Measurements from ENCODE around the gene MBOAT7.
A peak's percentile ranks its signal among the peaks of the same experiment; 100 is the strongest.
"Not testable (repeated sequence)": the region's sequence is repeated elsewhere in the genome, so short reads cannot be mapped to it uniquely, and the experiment has no call there.

MBOAT7 gene

DNA sequence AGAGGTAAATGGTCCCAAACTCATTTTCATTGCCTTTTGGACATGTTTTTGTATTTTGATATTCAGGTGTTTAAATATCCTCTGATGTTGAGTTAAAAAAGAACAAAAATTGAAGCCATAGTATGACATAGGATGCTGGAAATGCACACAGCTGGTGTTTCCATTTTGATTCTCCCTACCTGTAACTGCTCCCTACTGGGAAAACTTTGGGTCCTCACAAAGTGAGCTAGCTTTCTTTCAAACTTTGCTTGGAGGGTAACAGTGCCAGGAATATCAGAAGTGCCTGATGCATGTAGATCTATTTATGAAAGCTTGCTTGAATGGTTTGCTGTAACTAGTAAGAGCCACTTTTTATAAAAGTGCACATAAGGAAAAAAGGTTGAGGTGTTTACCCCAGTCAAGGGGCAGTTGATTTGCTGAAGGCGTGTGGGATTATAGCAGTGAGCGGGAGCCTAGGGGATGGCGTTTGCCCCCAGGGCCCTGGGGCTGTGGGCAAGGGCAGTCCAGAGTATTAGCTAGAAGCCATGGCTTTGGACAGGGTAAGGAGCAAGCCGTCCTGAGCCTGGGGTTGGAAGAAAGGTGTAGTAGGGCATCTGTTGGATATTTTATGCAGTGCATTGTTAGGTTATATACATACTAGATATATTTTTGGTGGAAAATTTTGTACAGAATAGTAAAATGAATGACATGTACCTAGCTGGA is 15.5 kb upstream of the MBOAT7 start:
- no peak overlapping the region for H3K9ac ChIP-seq (ENCODE audit: low read depth, low read length)

DNA sequence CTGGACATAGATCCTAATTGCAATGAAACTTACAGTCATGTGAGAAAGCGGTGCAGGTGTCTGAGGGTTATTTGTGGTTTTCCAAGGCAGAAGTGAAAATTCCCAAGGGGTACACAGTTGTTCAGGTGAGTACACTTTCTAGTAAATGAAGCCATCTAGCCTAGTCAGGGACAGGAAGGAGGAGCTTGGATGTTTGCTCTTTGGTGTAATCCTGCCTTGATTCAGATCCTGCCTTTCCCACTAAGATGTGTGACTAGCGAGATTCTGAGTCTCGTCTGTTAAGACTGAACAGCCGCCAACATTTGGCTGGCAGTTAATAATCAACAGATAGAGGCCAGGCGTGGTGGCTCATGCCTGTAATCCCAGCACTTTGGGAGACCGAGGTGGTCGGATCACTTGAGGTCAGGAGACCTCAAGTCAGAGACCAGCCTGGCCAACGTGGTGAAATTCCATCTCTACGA is 13.8 kb upstream of the MBOAT7 start:
- Histone ChIP-seq H3K9ac (ENCODE audit: low read depth, low read length) (peak overlapping the region; percentile 27), H3K4me1 (ENCODE audit: insufficient read depth, low read length) (peaks cover 15% of the 10 kb centered on the region), H3K9me3 (ENCODE audit: control insufficient read depth, insufficient read depth, low read length) (no peaks in the 10 kb centered on the region), H3K36me3 (ENCODE audit: insufficient read depth, low read length) (peaks cover 49% of the 10 kb centered on the region)

More for the DNA sequence above, 15.5 kb upstream of the MBOAT7 start:
- Histone ChIP-seq H3K36me3 (ENCODE audit: insufficient read depth, low read length) (peaks cover 49% of the 10 kb centered on the region), H3K4me1 (ENCODE audit: insufficient read depth, low read length) (peaks cover 15% of the 10 kb centered on the region), H3K9me3 (ENCODE audit: control insufficient read depth, insufficient read depth, low read length) (no peaks in the 10 kb centered on the region)

DNA sequence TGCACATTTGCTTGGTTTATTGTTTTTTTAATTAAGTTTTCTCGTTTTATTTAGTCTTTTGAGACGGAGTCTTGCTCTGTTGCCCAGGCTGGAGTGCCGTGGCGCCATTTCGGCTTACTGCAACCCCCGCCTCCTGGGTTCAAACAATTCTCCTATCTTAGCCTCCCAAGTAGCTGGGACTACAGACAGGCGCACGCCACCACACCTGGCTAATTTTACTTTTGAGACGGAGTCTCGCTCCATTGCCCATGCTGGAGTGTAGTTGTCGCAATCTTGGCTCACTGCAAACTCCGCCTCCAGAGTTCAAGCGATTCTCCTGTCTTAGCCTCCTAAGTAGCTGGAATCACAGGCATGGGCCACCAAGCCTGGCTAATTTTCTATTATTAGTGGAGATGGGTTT is 12.6 kb upstream of the MBOAT7 start:
- peak overlapping the region; percentile 98 for H3K9ac ChIP-seq (ENCODE audit: low read depth, low read length)
- H3K4me1 ChIP-seq (ENCODE audit: insufficient read depth, low read length) = peaks cover 15% of the 10 kb centered on the region
- H3K9me3 ChIP-seq (ENCODE audit: control insufficient read depth, insufficient read depth, low read length) = no peaks in the 10 kb centered on the region
- peaks cover 42% of the 10 kb centered on the region for H3K36me3 ChIP-seq (ENCODE audit: insufficient read depth, low read length)

DNA sequence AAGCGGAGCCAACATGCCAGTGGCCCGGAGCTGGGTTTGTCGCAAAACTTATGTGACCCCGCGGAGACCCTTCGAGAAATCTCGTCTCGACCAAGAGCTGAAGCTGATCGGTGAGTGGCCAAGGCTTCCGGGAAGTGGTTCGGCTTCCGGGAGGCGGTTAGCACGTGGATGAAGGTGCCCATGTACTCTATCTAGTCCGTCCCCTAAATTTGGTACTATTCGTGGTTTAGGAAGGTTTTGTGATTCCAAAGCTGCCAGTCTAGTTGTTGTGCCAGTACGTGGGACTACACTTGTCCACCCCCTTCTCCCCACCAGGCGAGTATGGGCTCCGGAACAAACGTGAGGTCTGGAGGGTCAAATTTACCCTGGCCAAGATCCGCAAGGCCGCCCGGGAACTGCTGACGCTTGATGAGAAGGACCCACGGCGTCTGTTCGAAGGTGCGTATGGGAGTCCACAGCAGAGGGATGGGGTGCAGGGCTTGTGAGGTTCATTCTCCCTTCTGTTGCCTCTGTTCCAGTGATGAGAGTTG is 11.9 kb upstream of the MBOAT7 start:
- Histone ChIP-seq H3K4me1 (ENCODE audit: insufficient read depth, low read length) (peaks cover 15% of the 10 kb centered on the region), H3K9ac (ENCODE audit: low read depth, low read length) (peak overlapping the region; percentile 98), H3K9me3 (ENCODE audit: control insufficient read depth, insufficient read depth, low read length) (no peaks in the 10 kb centered on the region), H3K36me3 (ENCODE audit: insufficient read depth, low read length) (peaks cover 35% of the 10 kb centered on the region)

DNA sequence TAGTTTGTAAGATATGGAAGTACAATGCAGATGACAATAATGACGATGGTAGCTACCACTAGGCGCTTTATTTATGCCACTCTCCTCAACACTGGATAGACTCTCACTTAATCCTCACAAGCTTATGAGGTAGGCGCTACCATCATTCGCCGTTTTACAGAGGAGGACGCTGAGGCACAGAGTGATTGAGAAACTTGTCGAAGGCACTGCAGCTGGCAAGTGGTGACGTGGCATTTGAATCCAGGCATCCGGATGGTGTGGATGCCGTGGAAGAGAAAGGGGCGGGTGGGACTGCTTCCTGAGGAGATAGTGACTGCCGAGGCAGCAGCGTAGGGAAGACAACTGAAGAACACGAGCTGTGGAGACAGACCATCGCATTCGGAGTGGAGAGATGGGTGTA is 10.0 kb upstream of the MBOAT7 start:
- Histone ChIP-seq H3K9me3 (ENCODE audit: control insufficient read depth, insufficient read depth, low read length) (no peaks in the 10 kb centered on the region), H3K4me1 (ENCODE audit: insufficient read depth, low read length) (peaks cover 15% of the 10 kb centered on the region), H3K9ac (ENCODE audit: low read depth, low read length) (no peak overlapping the region), H3K36me3 (ENCODE audit: insufficient read depth, low read length) (peaks cover 21% of the 10 kb centered on the region)

DNA sequence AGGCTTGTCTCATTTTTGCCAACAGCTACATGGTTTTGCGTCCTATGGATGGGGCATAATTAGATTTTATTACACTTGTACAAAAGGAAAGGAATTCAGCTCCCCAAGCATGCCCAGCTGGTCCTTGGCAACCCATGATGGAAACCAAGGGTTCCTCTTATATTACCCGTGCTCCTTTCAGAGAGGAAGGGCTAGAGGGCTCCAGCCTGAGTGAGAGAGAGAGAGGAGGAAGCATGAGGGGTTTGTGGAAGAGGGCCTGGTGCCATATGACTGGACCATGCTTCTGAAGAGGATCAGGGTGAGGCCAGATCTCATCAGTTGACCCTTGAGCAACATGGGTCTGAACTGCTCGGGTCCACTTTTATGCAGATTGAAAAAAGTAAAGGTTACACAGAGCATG is 7.7 kb upstream of the MBOAT7 start:
- Histone ChIP-seq H3K9me3 (ENCODE audit: control insufficient read depth, insufficient read depth, low read length) (no peaks in the 10 kb centered on the region), H3K36me3 (ENCODE audit: insufficient read depth, low read length) (peaks cover 4% of the 10 kb centered on the region; the same call in 1 of the 2 replicates), H3K4me1 (ENCODE audit: insufficient read depth, low read length) (peaks cover 2% of the 10 kb centered on the region; the same call in 1 of the 2 replicates), H3K9ac (ENCODE audit: low read depth, low read length) (no peak overlapping the region)

DNA sequence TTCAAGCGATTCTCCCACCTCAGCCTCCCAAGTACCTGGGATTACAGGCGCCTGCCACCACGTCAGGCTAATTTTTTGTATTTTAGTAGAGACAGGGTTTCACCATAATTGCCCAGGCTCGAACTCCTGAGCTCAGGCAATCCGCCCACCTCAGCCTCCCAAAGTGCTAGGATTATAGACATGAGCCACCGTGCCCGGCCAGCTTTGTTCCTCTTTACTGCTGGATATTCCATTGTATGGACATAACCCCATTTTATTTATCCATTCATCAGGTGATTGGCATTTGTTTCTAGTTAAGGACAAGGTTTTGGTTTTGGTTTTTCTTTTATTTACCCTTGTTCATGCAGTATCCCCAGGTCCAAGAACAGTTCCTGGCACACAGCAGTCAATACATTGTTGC is 7.2 kb upstream of the MBOAT7 start:
- H3K36me3 ChIP-seq (ENCODE audit: insufficient read depth, low read length) = peaks cover 2% of the 10 kb centered on the region; the same call in 1 of the 2 replicates
- no peak overlapping the region for H3K9ac ChIP-seq (ENCODE audit: low read depth, low read length)
- no peaks in the 10 kb centered on the region for H3K9me3 ChIP-seq (ENCODE audit: control insufficient read depth, insufficient read depth, low read length)
- H3K4me1 ChIP-seq (ENCODE audit: insufficient read depth, low read length) = no peaks in the 10 kb centered on the region; the same call in 1 of the 2 replicates

DNA sequence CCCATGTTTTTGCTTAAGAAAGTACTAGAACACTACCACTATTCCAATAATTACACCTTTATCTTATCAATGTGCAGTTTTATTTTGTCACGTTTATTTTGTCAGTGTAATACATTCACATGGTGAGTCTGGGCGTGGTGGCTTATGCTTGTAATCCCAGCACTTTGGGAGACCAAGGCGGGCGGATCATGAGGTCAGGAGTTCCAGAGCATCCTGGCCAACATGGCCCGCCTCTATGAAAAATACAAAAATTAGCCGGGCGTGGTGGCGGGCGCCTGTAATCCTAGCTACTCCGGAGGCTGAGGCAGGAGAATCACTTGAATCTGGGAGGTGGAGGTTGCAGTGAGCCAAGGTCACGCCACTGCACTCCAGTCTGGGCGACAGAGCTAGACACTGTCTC is 5.1 kb upstream of the MBOAT7 start:
- not testable (repeated sequence) for H3K4me1 ChIP-seq (ENCODE audit: insufficient read depth, low read length); H3K9ac ChIP-seq (ENCODE audit: low read depth, low read length); H3K9me3 ChIP-seq (ENCODE audit: control insufficient read depth, insufficient read depth, low read length); H3K36me3 ChIP-seq (ENCODE audit: insufficient read depth, low read length)

DNA sequence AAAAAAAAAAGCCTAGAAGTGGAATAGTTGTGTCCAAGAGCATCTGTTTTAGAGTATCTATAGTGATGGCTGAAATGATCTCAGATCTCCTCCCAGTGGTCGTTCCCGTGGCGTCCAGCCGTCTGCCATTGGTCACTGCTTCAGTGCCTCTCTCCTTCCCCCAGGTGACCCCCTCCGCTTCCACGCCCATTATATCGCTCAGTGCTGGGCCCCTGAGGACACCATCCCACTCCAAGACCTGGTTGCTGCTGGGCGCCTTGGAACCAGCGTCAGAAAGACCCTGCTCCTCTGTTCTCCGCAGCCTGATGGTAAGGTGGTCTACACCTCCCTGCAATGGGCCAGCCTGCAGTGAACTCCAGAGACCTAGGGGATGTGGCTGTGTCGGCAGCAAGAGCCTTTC is 3.6 kb upstream of the MBOAT7 start:
- Histone ChIP-seq H3K9me3 (ENCODE audit: control insufficient read depth, insufficient read depth, low read length) (no peaks in the 10 kb centered on the region), H3K36me3 (ENCODE audit: insufficient read depth, low read length) (no peaks in the 10 kb centered on the region; the same call in 1 of the 2 replicates), H3K9ac (ENCODE audit: low read depth, low read length) (no peak overlapping the region), H3K4me1 (ENCODE audit: insufficient read depth, low read length) (no peaks in the 10 kb centered on the region; the same call in 1 of the 2 replicates)

DNA sequence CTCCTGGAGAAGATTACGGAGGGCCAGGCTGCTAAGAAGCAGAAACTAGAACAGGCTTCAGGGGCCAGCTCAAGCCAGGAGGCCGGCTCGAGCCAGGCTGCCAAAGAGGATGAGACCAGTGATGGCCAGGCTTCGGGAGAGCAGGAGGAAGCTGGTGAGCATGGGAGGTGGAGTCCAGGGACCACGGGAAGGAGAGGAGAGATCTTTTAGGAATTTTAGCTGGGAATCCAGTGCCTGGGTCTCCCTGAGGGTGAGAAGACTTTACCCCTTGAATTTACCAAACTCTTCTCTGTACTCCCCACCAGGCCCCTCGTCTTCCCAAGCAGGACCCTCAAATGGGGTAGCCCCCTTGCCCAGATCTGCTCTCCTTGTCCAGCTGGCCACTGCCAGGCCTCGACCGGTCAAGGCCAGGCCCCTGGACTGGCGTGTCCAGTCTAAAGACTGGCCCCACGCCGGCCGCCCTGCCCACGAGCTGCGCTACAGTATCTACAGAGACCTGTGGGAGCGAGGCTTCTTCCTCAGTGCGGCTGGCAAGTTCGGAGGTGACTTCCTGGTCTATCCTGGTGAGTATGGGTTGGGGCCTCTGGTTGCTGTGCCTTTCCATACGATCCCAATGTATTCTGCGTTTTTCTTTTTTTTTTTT is 2.6 kb upstream of the MBOAT7 start:
- Histone ChIP-seq H3K36me3 (ENCODE audit: insufficient read depth, low read length) (no peaks in the 10 kb centered on the region; the same call in 1 of the 2 replicates), H3K4me1 (ENCODE audit: insufficient read depth, low read length) (no peaks in the 10 kb centered on the region; the same call in 1 of the 2 replicates), H3K9ac (ENCODE audit: low read depth, low read length) (peak overlapping the region; percentile 97), H3K9me3 (ENCODE audit: control insufficient read depth, insufficient read depth, low read length) (no peaks in the 10 kb centered on the region)

DNA sequence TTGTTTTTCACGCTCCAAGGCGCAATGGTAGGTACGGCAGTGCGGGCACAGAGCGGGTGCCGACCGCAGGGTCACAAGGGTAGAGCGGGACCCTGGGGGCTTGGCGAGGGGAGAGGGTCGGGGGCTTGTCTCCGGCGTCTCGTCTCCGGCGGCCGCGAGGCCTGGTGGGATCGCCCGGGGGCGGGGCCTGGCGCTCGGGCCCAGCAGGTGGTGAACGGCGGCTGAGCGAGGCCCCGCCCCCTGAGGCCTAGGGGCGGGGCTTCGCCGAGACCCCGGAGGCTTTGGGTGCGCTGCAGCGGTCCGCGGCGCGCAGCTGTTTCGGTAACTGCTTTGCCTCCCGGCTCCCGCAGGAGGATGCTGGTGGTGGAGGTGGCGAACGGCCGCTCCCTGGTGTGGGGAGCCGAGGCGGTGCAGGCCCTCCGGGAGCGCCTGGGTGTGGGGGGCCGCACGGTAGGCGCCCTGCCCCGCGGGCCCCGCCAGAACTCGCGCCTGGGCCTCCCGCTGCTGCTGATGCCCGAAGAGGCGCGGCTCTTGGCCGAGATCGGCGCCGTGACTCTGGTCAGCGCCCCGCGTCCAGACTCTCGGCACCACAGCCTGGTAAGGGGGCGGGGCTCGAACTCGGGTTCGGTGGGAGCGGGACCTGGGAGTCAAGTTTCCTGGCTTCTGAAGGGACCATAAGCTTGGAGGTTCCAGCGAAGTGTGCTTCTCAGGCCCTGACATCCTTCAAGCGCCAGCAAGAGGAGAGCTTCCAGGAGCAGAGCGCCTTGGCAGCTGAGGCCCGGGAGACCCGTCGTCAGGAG is 1.8 kb upstream of the MBOAT7 start, which contains the start of gene TSEN34:
Gene TSEN34 (plus strand): TSS at position 298 of the 800 bp plus-strand sequence. CDS start 57 bp downstream, at position 355.
- H3K36me3 ChIP-seq (ENCODE audit: insufficient read depth, low read length) = no peaks in the 10 kb centered on the region

DNA sequence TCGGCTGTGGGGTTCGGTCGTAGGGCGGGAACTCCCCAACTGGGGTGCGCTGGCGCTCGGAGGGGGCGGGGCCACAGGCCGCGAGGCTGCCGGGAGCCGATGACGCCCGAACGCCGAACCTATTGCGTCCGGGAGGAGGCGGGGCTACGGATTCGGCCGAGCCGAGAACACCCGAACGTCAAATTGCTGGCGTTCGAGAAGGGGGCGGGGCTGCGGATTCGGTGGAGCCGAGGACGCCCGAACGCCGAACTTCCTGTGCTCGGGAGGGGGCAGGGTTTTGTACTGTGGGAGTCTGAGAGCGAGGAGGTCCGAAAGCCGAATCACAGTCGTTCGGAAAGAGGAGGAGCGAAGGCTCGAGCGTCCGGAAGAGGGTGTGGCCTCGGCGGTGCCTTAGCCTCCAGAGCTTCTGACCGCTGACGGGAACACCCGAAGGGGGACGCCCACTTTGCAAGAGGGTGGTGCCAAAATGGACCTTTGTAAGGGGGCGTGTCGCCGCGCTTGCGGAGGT is 1.2 kb upstream of the MBOAT7 start:
- Histone ChIP-seq H3K9ac (ENCODE audit: low read depth, low read length) (peak overlapping the region; percentile 97), H3K36me3 (ENCODE audit: insufficient read depth, low read length) (no peaks in the 10 kb centered on the region), H3K9me3 (ENCODE audit: control insufficient read depth, insufficient read depth, low read length) (no peaks in the 10 kb centered on the region), H3K4me1 (ENCODE audit: insufficient read depth, low read length) (no peaks in the 10 kb centered on the region; the same call in 1 of the 2 replicates)

More for the DNA sequence above, 1.8 kb upstream of the MBOAT7 start, which contains the start of gene TSEN34:
- no peaks in the 10 kb centered on the region for H3K9me3 ChIP-seq (ENCODE audit: control insufficient read depth, insufficient read depth, low read length)
- no peaks in the 10 kb centered on the region; the same call in 1 of the 2 replicates for H3K4me1 ChIP-seq (ENCODE audit: insufficient read depth, low read length)
- peak within 1 kb of the TSS; percentile 97 for H3K9ac ChIP-seq (ENCODE audit: low read depth, low read length)

DNA sequence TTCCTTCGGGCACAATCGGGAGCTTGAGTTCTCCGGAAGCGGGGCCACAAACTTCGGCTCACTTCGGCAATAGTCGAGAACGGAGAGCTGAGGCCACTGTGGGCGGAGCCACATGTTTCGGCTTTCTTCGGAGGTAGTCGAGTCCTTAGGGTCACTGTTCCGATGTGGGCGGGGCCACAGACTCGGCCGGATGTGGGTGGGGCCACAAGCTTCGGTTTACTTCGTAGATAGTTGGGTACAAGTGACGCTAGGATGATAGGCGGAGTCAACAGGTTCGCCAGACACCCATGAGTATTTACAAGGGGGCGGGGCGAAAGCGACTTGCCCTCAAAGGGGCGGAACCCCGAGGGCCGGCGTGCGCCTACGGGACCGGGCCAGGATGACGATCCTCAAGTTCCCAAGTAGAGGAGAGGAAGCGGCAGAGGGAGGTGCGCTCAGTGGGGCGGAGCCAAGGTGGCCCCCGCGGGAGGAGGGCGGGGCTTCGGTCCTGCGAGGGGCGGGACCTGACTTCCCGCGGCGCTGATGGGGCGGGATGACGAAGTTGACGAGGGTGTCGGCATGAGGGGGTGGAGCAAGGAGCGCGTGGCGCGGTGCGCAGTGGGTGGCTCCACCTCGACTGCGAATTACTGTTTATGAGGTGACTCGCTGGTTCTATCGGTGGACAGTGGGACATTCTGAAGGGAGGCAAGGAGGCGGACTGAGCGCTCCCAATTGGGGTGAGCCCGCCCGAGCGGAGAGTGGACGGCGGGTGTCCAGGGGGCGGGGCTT is 539 bp upstream of the MBOAT7 start:
- Histone ChIP-seq H3K4me1 (ENCODE audit: insufficient read depth, low read length) (no peaks in the 10 kb centered on the region; the same call in 1 of the 2 replicates), H3K9me3 (ENCODE audit: control insufficient read depth, insufficient read depth, low read length) (no peaks in the 10 kb centered on the region), H3K9ac (ENCODE audit: low read depth, low read length) (peak overlapping the region; percentile 97), H3K36me3 (ENCODE audit: insufficient read depth, low read length) (no peaks in the 10 kb centered on the region)
